Endothelial cell of umbilical vein (primary cell): ENCODE data around the gene PLEKHF1. TPM values are rescaled to one million over a fixed set of nuclear protein-coding genes. Genes with fewer than 3 reads are reported as not detected.

Source experiments
- BruUV-seq: library from RNA; stranded (reverse); fragments of 400-500 nt; replicated peaks from 2 replicates; lab custom pipeline; 2021; lab: Mats Ljungman, UMichigan
- CTCF ChIA-PET: fragments of 300-600, 350-600 bp; sonication (Branson Sonifier 250); formaldehyde crosslinking; loops from one replicate; lab custom pipeline; 2021; ENCODE audit warnings: antibody characterized with exemption, inconsistent platforms; lab: Charles Lee
- POLR2A ChIA-PET: fragments of 300-600, 350-600 bp; sonication (Branson Sonifier 250); formaldehyde crosslinking; loops from one replicate; lab custom pipeline; 2021; ENCODE audit warnings: antibody characterized with exemption, inconsistent platforms; lab: Charles Lee
- DNase-seq: peaks from one replicate; pipeline ENCODE4 v3.0.0-alpha.2; 2011; ENCODE audit warnings: low read depth, low spot score
- FAIRE-seq: peaks from 2 replicates; lab custom pipeline; 2011; peaks lifted over from hg19 to GRCh38; lab: Jason Lieb, UNC
- H2AFZ ChIP-seq: 2 replicates; pipeline ENCODE4 v1.6.0; 2012; ENCODE audit warnings: low read depth, low read length, control low read depth, inconsistent platforms
- H3K27ac ChIP-seq: 2 replicates; pipeline ENCODE4 v1.5.1; 2011; ENCODE audit warnings: low read depth, mild to moderate bottlenecking, control low read depth, low read length, moderate library complexity; ENCODE audit not compliant: insufficient read depth
- H3K27me3 ChIP-seq, 2 experiments: 2 replicates each; pipeline versions ENCODE4 v1.6.0 to v1.6.1; 2011; ENCODE audit warnings: low read length in 2 of 2, mixed read lengths in 1 of 2; ENCODE audit not compliant: control insufficient read depth in 2 of 2, insufficient read depth in 2 of 2
- H3K36me3 ChIP-seq, 2 experiments: 2 replicates in 1 of 2; 3 replicates in 1 of 2; pipeline ENCODE4 v1.5.1; 2011; ENCODE audit warnings: low read length in 2 of 2, mild to moderate bottlenecking in 1 of 2, moderate library complexity in 1 of 2; ENCODE audit not compliant: control insufficient read depth in 2 of 2, insufficient read depth in 2 of 2; ENCODE audit errors: extremely low read depth in 1 of 2
- H3K4me1 ChIP-seq: 3 replicates; pipeline ENCODE4 v1.5.1; 2011; ENCODE audit warnings: mild to moderate bottlenecking, low read length; ENCODE audit not compliant: control insufficient read depth, insufficient read depth; ENCODE audit errors: extremely low read depth
- H3K4me2 ChIP-seq: 2 replicates; pipeline ENCODE4 v1.6.1; 2011; ENCODE audit warnings: low read length, control low read depth, mixed read lengths; ENCODE audit not compliant: insufficient read depth
- H3K4me3 ChIP-seq, 3 experiments: fragments of 200-600 bp in 1 of 3; sonication (generic), shearing (Covaris generic) in 1 of 3; replicated peaks in 1 of 3; 2 replicates each; pipeline ENCODE4 v1.5.1; 2011 to 2016; ENCODE audit warnings: control low read depth in 3 of 3, low read length in 3 of 3, mild to moderate bottlenecking in 2 of 3, inconsistent platforms in 1 of 3, low read depth in 1 of 3, moderate library complexity in 1 of 3; ENCODE audit not compliant: insufficient read depth in 1 of 3
- H3K79me2 ChIP-seq: 2 replicates; pipeline ENCODE4 v1.6.0; 2012; ENCODE audit warnings: low read length, inconsistent platforms; ENCODE audit not compliant: control insufficient read depth, insufficient read depth
- H3K9ac ChIP-seq: replicated peaks from 2 replicates; pipeline ENCODE3; 2011; ENCODE audit warnings: low read length, control low read depth; ENCODE audit not compliant: insufficient read depth; ENCODE audit errors: extremely low read depth
- H3K9me1 ChIP-seq: replicated peaks from 3 replicates; pipeline ENCODE4 v1.6.0; 2011; ENCODE audit warnings: mild to moderate bottlenecking, low read length; ENCODE audit not compliant: control insufficient read depth, insufficient read depth; ENCODE audit errors: extremely low read depth
- H3K9me3 ChIP-seq: replicated peaks from 2 replicates; pipeline ENCODE4 v1.5.1; 2012; ENCODE audit warnings: low read length, inconsistent platforms; ENCODE audit not compliant: control insufficient read depth, insufficient read depth
- H4K20me1 ChIP-seq: replicated peaks from 2 replicates; pipeline ENCODE3; 2011; ENCODE audit warnings: mild to moderate bottlenecking, low read length; ENCODE audit not compliant: control insufficient read depth, insufficient read depth; ENCODE audit errors: extremely low read depth
- EZH2 ChIP-seq: IDR thresholded peaks from 2 replicates; pipeline ENCODE4 v1.6.1; 2012; ENCODE audit warnings: borderline replicate concordance, low read depth, mild to moderate bottlenecking, moderate library complexity, low read length, inconsistent platforms; ENCODE audit not compliant: severe bottlenecking
- FOS ChIP-seq: IDR thresholded peaks from 2 replicates; pipeline ENCODE4 v1.6.1; 2011; ENCODE audit warnings: mild to moderate bottlenecking, low read length, moderate library complexity, borderline replicate concordance; ENCODE audit not compliant: insufficient read depth
- GATA2 ChIP-seq: IDR thresholded peaks from 2 replicates; pipeline ENCODE4 v1.7.0; 2011; ENCODE audit warnings: low read depth, mild to moderate bottlenecking, moderate library complexity, mixed read lengths, low read length; ENCODE audit not compliant: insufficient read length, insufficient read depth
- JUN ChIP-seq: IDR thresholded peaks from 2 replicates; pipeline ENCODE4 v1.6.1; 2011; ENCODE audit warnings: borderline replicate concordance, low read depth; ENCODE audit not compliant: insufficient read length, insufficient read depth
- MYC ChIP-seq: IDR thresholded peaks from one replicate; pipeline ENCODE4 v1.6.1; 2011; ENCODE audit warnings: mild to moderate bottlenecking, low read depth, low read length
- POLR2A ChIP-seq: IDR thresholded peaks from 2 replicates; pipeline ENCODE4 v1.6.1; 2012; ENCODE audit warnings: low read depth, mild to moderate bottlenecking, control low read depth, low read length
- POLR2AphosphoS5 ChIP-seq: IDR thresholded peaks from 2 replicates; pipeline ENCODE4 v1.6.1; 2012; ENCODE audit warnings: low read depth, mild to moderate bottlenecking, control low read depth, low read length, moderate library complexity; ENCODE audit not compliant: insufficient read depth
- dilution Hi-C: fragments of 300-500 bp; cut with MboI; formaldehyde crosslinking; loops from one replicate; pipeline ENCODE4 v1.15.0; 2019; ENCODE audit warnings: low sequenced_read_pairs; ENCODE audit not compliant: extremely low pct_ligation_motif_present
- intact Hi-C: fragments of 100-400 bp; cut with micrococcal nuclease; formaldehyde crosslinking; loops from one replicate; pipeline ENCODE4 v1.10.0; 2022
- polyA plus RNA-seq, 4 experiments: library from polyadenylated mRNA; depleted of rRNA in 3 of 4; stranded (reverse) in 3 of 4; unstranded in 1 of 4; fragments of >200 nt; gene quantifications; 2 replicates each; pipeline versions ENCODE4 v1.2.1 to v1.2.3, GENCODE V29; 2011 to 2012; ENCODE audit warnings: missing spikeins in 1 of 4
- total RNA-seq: library from RNA; stranded (reverse); gene quantifications from 2 replicates; pipeline ENCODE4 v1.2.3, GENCODE V29; 2021
- TF ChIP-seq, protein P1 (sequence below), 2 donors: IDR thresholded peaks; 1 replicate in 1 of 2; 2 replicates in 1 of 2; pipeline ENCODE4 v1.5.1; 2011; ENCODE audit warnings: low read length in 2 of 2, mild to moderate bottlenecking in 2 of 2, moderate library complexity in 2 of 2, control low read depth in 1 of 2, inconsistent platforms in 1 of 2, low read depth in 1 of 2; ENCODE audit not compliant: insufficient read depth in 1 of 2; ENCODE audit errors: extremely low read depth in 1 of 2
- TF ChIP-seq, protein P2 (sequence below): IDR thresholded peaks from 2 replicates; pipeline ENCODE4 v1.6.1; 2011; ENCODE audit not compliant: insufficient read depth, insufficient read length

Gene PLEKHF1
- total and polyA plus RNA-seq, 2 donors (not counting 3 experiments of a cell fraction or from before 2014, with no cell fraction given): 5.5 TPM

DNA sequence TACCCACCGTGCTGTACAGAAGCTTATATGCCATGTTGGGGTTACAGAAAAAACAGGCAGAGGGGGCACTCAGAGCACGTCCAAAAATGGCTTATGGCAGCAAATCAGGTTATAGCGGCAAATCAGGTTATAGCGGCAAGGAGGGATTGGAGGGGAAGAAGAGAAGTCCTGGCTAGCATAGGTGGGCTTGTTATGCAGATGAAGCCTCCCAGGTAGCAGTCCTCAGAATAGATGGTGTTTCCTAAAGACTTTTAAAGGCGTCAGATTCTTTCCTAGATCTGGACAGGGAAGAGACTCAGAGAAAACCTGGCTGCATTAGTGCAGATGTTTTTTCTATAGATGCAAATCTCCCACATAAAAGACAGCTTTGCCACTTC is 19.8 kb upstream of the PLEKHF1 start:
- no peak overlapping the region for H3K4me3 ChIP-seq
- H3K27ac ChIP-seq: no peak overlapping the region
- H2AFZ ChIP-seq: no peak overlapping the region
- no peaks in the 10 kb centered on the region for H3K9me3 ChIP-seq
- BruUV-seq: no TSS peak
- no peak overlapping the region for H3K9ac ChIP-seq
- H3K27me3 ChIP-seq: peaks cover 0 to 3% of the 10 kb centered on the region in 2 experiments
- no peaks in the 10 kb centered on the region for H3K9me1 ChIP-seq
- POLR2A ChIA-PET: no interaction called here
- no peaks in the 10 kb centered on the region for H4K20me1 ChIP-seq
- no peaks in the 10 kb centered on the region for H3K79me2 ChIP-seq
- no peaks in the 10 kb centered on the region for H3K36me3 ChIP-seq
- DNase-seq: no peak
- no peak for FAIRE-seq
- dilution Hi-C loops: no loop called here
- H3K4me1 ChIP-seq: no peaks in the 10 kb centered on the region
- TF ChIP-seq, protein P1, sequence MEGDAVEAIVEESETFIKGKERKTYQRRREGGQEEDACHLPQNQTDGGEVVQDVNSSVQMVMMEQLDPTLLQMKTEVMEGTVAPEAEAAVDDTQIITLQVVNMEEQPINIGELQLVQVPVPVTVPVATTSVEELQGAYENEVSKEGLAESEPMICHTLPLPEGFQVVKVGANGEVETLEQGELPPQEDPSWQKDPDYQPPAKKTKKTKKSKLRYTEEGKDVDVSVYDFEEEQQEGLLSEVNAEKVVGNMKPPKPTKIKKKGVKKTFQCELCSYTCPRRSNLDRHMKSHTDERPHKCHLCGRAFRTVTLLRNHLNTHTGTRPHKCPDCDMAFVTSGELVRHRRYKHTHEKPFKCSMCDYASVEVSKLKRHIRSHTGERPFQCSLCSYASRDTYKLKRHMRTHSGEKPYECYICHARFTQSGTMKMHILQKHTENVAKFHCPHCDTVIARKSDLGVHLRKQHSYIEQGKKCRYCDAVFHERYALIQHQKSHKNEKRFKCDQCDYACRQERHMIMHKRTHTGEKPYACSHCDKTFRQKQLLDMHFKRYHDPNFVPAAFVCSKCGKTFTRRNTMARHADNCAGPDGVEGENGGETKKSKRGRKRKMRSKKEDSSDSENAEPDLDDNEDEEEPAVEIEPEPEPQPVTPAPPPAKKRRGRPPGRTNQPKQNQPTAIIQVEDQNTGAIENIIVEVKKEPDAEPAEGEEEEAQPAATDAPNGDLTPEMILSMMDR (IDR thresholded peaks at IDR 0.05; ENCODE audit: extremely low read depth in 1 of 2, insufficient read depth in 1 of 2, low read depth in 1 of 2, low read length in 2 of 2): no peak
- no peak for TF ChIP-seq POLR2A
- no peak for TF ChIP-seq MYC
- no peak for TF ChIP-seq POLR2AphosphoS5
- TF ChIP-seq JUN: no peak
- TF ChIP-seq EZH2: no peak
- TF ChIP-seq GATA2: no peak
- no peak for TF ChIP-seq FOS
- TF ChIP-seq, protein P2, sequence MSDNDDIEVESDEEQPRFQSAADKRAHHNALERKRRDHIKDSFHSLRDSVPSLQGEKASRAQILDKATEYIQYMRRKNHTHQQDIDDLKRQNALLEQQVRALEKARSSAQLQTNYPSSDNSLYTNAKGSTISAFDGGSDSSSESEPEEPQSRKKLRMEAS: no peak
- CTCF ChIA-PET: interaction anchor here (1.3 to 1.4 kb wide), 2 partner anchors 19 to 71 kb away, joined by 3 to 4 read pairs; partner anchors contain the start of gene PLEKHF1
- no peak overlapping the region for H3K4me2 ChIP-seq
- intact Hi-C loops: no loop called here
